Cardiac muscle cell (in vitro differentiated cells and primary cell): ENCODE data around the gene OR4D6. TPM values are rescaled to one million over a fixed set of nuclear protein-coding genes. Genes with fewer than 3 reads are reported as not detected.

ENCODE experiments used
- DNase-seq, 2 donors: peaks; one replicate each; pipeline versions ENCODE4 v3.0.0 to v3.0.0-alpha.2; 2010 to 2017; ENCODE audit warnings: low read depth in 1 of 2, low spot score in 1 of 2
- H3K27ac ChIP-seq: fragments of 200-600 bp; sonication (generic); 2 replicates; pipeline ENCODE4 v1.5.1; 2016
- H3K27me3 ChIP-seq: fragments of 200-600 bp; sonication (generic); 2 replicates; pipeline ENCODE4 v1.6.0; 2016; ENCODE audit warnings: control low read depth
- H3K36me3 ChIP-seq: fragments of 200-600 bp; sonication (generic); 2 replicates; pipeline ENCODE4 v1.5.1; 2016; ENCODE audit warnings: control low read depth
- H3K4me1 ChIP-seq: fragments of 200-600 bp; sonication (generic); 2 replicates; pipeline ENCODE4 v1.8.1; 2017; ENCODE audit warnings: low read depth, mild to moderate bottlenecking, mixed run types
- H3K4me3 ChIP-seq: fragments of 200-600 bp; sonication (generic); 2 replicates; pipeline ENCODE4 v1.5.1; 2016; ENCODE audit warnings: mild to moderate bottlenecking
- H3K9me3 ChIP-seq: fragments of 200-600 bp; sonication (generic); 2 replicates; pipeline ENCODE4 v1.5.1; 2017; ENCODE audit warnings: low read depth, mild to moderate bottlenecking, control low read depth
- CTCF ChIP-seq: IDR thresholded peaks from 2 replicates; pipeline ENCODE4 v1.5.1; 2012; ENCODE audit warnings: low read depth, mild to moderate bottlenecking, low read length
- polyA plus RNA-seq: library from polyadenylated mRNA; unstranded; fragments of >200 nt; fragmentation: Nextera tagmentation; extraction: Ambion mirVana; gene quantifications from 2 replicates; pipeline ENCODE4 v1.2.1, GENCODE V29; 2016
- total RNA-seq: library from RNA; depleted of rRNA; stranded (reverse); fragments of >200 nt; gene quantifications from 2 replicates; pipeline ENCODE4 v1.2.3, GENCODE V29; 2016

The OR4D6 gene
- total RNA-seq (not detected in 2 replicates), polyA plus RNA-seq (not detected in 2 replicates)

- H3K4me1 ChIP-seq, result no peaks in the 10 kb centered on the region
- no peak for TF ChIP-seq CTCF
- H3K4me3 ChIP-seq, result no peak within 1 kb of the TSS
Measured at GRCh38 chr11:59456661-59457060, at the start of gene OR4D6. Gene OR4D6, plus strand, starts transcription at chr11:59456961. Its CDS starts 0 bp downstream, at chr11:59456961.

GRCh38 chr11:59413646-59414045, 43.1 kb upstream of the OR4D6 start:
- Histone ChIP-seq H3K27ac (no peak overlapping the region), H3K27me3 (no peaks in the 10 kb centered on the region), H3K36me3 (no peaks in the 10 kb centered on the region), H3K9me3 (no peaks in the 10 kb centered on the region), H3K4me1 (no peaks in the 10 kb centered on the region), H3K4me3 (no peak overlapping the region)
- no peak for TF ChIP-seq CTCF
- DNase-seq, result no peak

More at GRCh38 chr11:59456661-59457060, at the start of gene OR4D6:
- Histone ChIP-seq H3K27ac (no peak within 1 kb of the TSS), H3K36me3 (no peaks in the 10 kb centered on the region), H3K27me3 (no peaks in the 10 kb centered on the region), H3K9me3 (no peaks in the 10 kb centered on the region)
- DNase-seq, result no peak

GRCh38 chr11:59415111-59415510, 41.6 kb upstream of the OR4D6 start:
- H3K4me3 ChIP-seq, result no peak overlapping the region
- peaks cover 2% of the 10 kb centered on the region for H3K4me1 ChIP-seq
- no peaks in the 10 kb centered on the region for H3K9me3 ChIP-seq
- H3K27ac ChIP-seq, result no peak overlapping the region
- no peak for TF ChIP-seq CTCF
- no peaks in the 10 kb centered on the region for H3K27me3 ChIP-seq
- no peaks in the 10 kb centered on the region for H3K36me3 ChIP-seq
- DNase-seq, result no peak

GRCh38 chr11:59416613-59417012, 40.1 kb upstream of the OR4D6 start:
- DNase-seq, result no peak
- no peak for TF ChIP-seq CTCF
- H3K27me3 ChIP-seq, result no peaks in the 10 kb centered on the region
- no peaks in the 10 kb centered on the region for H3K9me3 ChIP-seq
- H3K4me1 ChIP-seq, result peaks cover 2% of the 10 kb centered on the region
- no peaks in the 10 kb centered on the region for H3K36me3 ChIP-seq
- no peak overlapping the region for H3K27ac ChIP-seq
- no peak overlapping the region for H3K4me3 ChIP-seq

GRCh38 chr11:59417023-59417422, 39.7 kb upstream of the OR4D6 start:
- no peak for TF ChIP-seq CTCF
- DNase-seq, result no peak
- Histone ChIP-seq H3K27me3 (no peaks in the 10 kb centered on the region), H3K9me3 (no peaks in the 10 kb centered on the region), H3K4me3 (no peak overlapping the region), H3K27ac (no peak overlapping the region), H3K4me1 (peaks cover 2% of the 10 kb centered on the region), H3K36me3 (no peaks in the 10 kb centered on the region)

GRCh38 chr11:59418156-59418555, 38.6 kb upstream of the OR4D6 start:
- Histone ChIP-seq H3K27ac (no peak overlapping the region), H3K4me3 (no peak overlapping the region), H3K4me1 (peaks cover 2% of the 10 kb centered on the region), H3K9me3 (no peaks in the 10 kb centered on the region), H3K36me3 (no peaks in the 10 kb centered on the region), H3K27me3 (no peaks in the 10 kb centered on the region)
- no peak for TF ChIP-seq CTCF
- no peak for DNase-seq
